HG03520 (cell line): ENCODE data around the gene GRIFIN.
A peak's percentile ranks its signal among the peaks of the same experiment; 100 is the strongest.

Experiments
- ATAC-seq: cut with Tn5 transposase; IDR thresholded peaks from one replicate; pipeline ENCODE4 v1.9.1; 2021; ENCODE audit warnings: mild to moderate bottlenecking, moderate library complexity; ENCODE audit not compliant: unreplicated experiment

GRIFIN gene, protein sequence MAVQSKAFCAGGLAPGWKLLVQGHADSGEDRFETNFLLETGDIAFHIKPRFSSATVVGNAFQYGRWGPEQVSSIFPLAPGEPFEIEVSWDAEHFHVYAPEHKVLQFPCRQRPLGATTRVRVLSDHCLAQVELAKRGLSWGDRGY

GRCh38 chr7:2476298-2476697 is at the start of gene GRIFIN:
TSS of gene GRIFIN (minus strand) at chr7:2476398. CDS start at chr7:2476383, 15 bp downstream.
- no peak for ATAC-seq

GRCh38 chr7:2524808-2525657 is 48.8 kb upstream of the GRIFIN start:
- ATAC-seq, result no peak

DNA sequence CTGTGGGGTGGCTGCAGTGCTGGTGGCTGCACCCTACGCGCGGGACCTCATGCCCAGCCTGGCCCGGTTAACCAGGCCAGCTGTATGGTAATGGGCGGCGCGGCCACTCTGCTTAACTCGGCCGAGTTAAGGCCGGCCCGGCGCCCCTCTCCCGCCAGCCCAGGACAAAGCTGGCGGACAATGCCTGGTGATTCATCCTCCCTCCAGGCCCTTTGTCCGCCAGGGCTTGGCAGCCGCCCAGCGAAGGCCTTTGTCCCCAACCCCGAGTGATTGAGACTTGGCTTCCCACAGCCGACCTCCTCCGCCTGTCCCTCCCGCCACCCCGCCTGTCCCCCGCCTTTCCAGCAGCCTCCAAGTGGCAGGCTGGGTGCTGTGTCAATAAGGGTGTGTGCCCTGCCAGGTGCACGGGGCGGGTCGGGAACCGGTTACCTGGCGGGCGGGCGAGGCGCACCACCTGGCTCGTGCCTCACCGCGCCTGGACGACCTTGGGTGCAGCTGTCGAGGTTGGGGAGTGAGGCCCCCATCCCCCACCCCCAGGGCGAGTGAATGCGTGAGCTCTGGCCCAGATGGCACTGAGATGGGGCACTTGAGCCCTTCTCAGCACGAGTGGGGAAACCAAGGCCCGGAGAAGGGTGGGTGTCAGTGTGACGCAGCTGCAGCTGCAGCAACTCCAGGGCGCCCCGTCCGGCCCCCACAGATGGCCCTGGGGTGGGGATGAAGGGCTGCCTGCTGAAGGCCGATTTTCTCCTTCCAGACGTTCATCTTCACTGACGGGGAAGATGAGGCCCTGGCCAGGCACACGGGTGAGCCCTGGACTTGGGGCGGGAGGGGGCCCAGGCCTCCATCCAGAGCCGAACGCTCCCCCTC is 48.0 kb upstream of the GRIFIN start:
- ATAC-seq, result no peak

- ATAC-seq, result no peak
Measured at GRCh38 chr7:2523461-2523936, 47.3 kb upstream of the GRIFIN start.

GRCh38 chr7:2522780-2523433 is 46.7 kb upstream of the GRIFIN start:
- ATAC-seq, result no peak

GRCh38 chr7:2521952-2522591 is 45.9 kb upstream of the GRIFIN start:
- no peak for ATAC-seq

GRCh38 chr7:2521341-2521745 is 45.1 kb upstream of the GRIFIN start:
- ATAC-seq, result no peak

DNA sequence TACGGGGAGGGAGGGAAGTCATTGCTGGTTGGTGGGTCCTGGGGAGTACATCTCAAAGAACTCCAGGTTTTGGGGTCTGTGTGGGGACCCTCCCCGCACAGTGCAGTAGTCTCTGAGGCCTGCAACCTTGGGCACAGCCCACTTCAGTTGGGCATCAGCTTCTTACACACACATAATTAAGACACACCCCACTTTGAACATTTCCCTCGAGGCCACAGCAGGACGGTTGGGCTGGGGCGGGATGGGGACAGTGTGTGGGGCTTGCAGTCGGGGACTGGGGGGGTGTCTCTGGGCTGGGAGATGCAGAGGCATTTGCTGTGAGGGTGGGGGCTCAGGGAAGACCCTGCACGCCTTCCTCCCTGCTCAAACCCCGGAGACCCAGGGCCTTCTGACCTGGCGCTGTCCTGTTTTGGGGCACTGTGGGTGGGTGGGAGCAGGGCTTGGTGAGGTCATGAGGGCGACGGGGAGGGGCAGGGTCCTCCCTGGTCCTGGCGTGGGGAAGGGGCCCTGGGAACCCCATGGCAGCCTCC is 44.6 kb upstream of the GRIFIN start:
- no peak for ATAC-seq

DNA sequence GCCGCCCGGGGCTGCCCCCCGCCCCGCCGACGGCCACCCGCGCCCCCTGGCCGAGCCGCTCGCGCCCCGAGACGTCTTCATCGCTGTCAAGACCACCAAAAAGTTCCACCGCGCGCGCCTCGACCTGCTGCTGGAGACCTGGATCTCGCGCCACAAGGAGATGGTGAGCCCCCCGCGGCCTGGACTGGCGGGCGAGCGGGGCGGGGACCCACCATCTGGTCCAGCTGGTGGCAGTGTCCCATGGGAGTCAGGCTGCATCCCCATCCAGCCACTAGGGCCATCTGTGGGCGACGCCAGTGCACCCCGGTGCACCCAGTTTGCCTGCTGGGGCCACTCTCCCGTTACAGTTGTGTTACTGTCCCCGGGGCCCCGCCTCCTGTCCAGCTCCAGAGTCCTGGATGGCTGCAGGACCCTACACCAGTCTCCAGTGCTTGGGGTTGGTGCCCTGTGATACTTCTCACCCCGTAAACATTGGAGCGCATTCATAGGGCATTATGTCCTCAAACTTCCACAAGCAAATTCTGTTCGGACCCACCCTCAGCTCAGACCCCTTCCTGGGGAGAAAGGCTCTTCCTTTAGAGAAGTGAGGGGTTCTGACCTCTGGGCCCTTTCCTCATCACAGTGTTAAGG is 44.0 kb upstream of the GRIFIN start:
- ATAC-seq, result no peak

DNA sequence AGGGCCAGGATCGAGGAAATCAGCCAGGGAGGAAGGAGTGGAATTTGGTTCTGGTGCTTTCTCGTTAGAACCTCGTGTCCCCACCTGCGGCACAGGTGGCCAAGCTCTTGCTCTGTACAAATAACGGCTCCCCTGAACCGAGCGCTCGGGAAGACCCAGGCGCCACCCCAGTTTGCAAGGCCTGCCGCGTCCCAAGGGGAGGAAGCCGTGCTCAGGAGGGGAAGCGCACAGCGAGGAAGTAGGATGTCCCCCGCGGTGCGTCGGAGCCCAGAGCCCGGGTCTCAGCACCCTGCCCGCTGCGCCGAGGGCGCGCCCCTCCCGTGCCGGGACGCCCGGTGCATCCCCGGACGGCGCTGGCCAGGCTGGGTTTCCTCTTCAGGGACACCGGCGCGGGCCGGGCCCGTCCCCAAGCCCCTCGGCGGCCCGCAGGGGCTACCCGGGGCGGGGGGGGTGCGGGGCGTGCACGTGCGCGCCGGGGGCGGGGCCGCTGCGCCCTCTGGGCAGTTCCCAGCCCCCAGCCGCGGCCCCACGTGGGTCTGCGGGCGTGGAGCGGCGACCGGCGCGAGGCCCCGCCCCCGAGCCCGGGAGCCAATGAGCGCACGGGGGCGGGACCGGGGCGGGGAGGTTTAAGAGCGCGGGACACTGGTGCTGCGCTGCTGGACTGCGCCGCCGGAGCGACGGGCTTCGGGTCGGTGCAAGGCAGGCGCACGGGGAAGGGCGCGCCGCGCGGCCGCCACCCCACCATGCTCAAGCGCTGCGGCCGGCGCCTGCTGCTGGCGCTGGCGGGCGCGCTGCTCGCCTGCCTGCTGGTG is 43.1 kb upstream of the GRIFIN start, which contains the start of gene LFNG:
LFNG (plus strand) TSS at position 656 of the 812 bp plus-strand sequence; CDS start at position 744, 88 bp downstream.
- peak; percentile 77 for ATAC-seq

GRCh38 chr7:2518737-2519118 is 42.5 kb upstream of the GRIFIN start:
- no peak for ATAC-seq

DNA sequence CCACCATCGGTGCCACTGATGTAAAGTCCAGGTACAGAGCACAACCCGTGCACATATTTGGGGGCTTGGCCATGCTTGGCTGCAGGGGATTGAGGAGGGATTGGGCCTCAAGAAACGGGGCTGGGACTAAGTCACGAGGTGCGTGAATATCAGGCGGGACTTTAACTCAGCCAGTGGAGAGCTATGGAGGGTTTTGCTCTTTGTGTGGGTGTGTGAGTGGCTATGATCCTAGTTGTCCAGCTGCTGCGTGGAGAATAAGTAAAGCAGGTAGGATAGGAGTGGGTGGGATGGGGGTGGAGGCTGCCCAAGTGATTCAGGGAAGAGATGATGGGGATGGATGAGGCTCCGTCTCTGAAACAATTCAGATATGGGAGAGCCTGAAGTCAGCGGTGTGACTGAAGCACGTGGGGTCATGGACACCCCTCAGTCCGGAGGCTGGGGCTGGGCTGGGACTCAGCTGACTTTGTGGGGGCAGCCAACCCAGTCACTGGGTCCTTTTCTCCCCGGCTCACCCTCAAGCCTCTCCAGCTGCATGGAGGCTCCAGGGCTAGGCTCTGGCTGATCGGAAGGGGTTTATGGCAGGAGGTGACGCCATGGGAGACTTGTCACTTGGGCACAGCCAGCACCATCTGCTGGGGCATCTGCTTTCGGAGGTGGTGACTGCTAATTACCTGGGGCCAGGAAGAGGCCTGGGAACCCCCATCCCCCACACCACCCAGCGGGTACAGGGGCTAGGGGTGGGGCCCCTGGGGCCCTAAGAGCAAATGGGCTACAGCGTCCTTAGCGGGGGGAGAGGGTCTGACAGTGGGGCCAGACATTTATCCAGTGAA is 41.7 kb upstream of the GRIFIN start:
- ATAC-seq, result no peak

GRCh38 chr7:2517026-2517425 is 40.8 kb upstream of the GRIFIN start:
- no peak for ATAC-seq

DNA sequence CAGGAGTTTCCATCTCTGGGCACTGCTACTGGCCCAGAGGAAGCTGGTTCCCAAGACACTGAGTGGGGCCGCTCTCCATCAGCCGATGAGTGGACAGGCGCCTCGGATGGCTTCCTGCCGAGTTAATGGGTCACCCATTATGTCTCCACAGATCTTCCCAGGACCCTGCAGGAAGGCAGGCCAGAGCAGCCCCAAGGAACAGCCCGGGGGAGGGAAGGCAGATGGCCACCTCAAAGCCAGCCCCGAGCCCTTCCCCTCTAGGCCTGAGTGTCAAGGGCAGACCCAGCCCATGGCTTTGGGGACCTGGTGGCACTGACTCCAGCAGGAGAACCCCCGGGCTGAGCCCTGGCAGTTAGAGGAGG is 40.0 kb upstream of the GRIFIN start:
- no peak for ATAC-seq

- ATAC-seq, result no peak
Measured at GRCh38 chr7:2515424-2516193, 39.4 kb upstream of the GRIFIN start.

GRCh38 chr7:2514473-2515423 is 38.5 kb upstream of the GRIFIN start:
- no peak for ATAC-seq
